IPS-18a (cell line): ENCODE measurements around the gene CBS.
"Not testable (repeated sequence)": the region's sequence is repeated elsewhere in the genome, so short reads cannot be mapped to it uniquely, and the experiment has no call there.

Experiments used
- H3K27ac ChIP-seq: one replicate; pipeline ENCODE4 v1.5.1; 2013; ENCODE audit warnings: low read length
- H3K27me3 ChIP-seq: one replicate; pipeline ENCODE4 v1.6.1; 2013; ENCODE audit warnings: mild to moderate bottlenecking, low read length; ENCODE audit not compliant: control insufficient read depth, insufficient read depth
- H3K36me3 ChIP-seq: one replicate; pipeline ENCODE4 v1.6.1; 2013; ENCODE audit warnings: low read depth, low read length; ENCODE audit not compliant: control insufficient read depth
- H3K4me1 ChIP-seq: one replicate; pipeline ENCODE4 v1.6.1; 2013; ENCODE audit warnings: low read depth, low read length; ENCODE audit not compliant: control insufficient read depth
- H3K4me3 ChIP-seq: one replicate; pipeline ENCODE4 v1.5.1; 2013; ENCODE audit warnings: low read length
- H3K9ac ChIP-seq: one replicate; pipeline ENCODE4 v1.6.1; 2013; ENCODE audit warnings: mild to moderate bottlenecking, low read length, moderate library complexity
- H3K9me3 ChIP-seq: one replicate; pipeline ENCODE4 v1.6.1; 2013; ENCODE audit warnings: low read depth, low read length; ENCODE audit not compliant: control insufficient read depth

CBS gene

DNA sequence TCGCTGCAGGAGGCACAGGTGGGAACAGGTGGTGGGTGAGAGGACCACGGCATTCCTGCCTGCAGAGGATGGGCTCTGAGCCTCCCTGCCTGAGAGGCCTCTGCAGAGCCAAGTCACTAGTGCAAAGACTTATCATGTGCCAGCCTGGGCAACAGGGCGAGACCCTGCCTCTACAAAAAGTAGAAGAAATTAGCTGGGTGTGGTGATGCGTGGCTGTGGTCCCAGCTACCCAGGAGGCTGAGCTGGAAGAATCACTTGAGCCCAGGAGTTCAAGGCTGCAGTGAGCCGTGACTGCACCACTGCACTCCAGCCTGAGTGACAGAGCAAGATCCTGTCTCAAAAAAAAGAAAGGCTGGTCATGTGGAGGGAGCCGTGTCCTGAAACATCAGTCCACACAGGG is 54.9 kb downstream of the CBS start:
- H3K9me3 ChIP-seq: no peaks in the 10 kb centered on the region
- H3K4me3 ChIP-seq: no peak overlapping the region
- H3K27me3 ChIP-seq: no peaks in the 10 kb centered on the region
- no peak overlapping the region for H3K9ac ChIP-seq
- H3K4me1 ChIP-seq: no peaks in the 10 kb centered on the region
- H3K27ac ChIP-seq: no peak overlapping the region
- peaks cover 26% of the 10 kb centered on the region for H3K36me3 ChIP-seq

DNA sequence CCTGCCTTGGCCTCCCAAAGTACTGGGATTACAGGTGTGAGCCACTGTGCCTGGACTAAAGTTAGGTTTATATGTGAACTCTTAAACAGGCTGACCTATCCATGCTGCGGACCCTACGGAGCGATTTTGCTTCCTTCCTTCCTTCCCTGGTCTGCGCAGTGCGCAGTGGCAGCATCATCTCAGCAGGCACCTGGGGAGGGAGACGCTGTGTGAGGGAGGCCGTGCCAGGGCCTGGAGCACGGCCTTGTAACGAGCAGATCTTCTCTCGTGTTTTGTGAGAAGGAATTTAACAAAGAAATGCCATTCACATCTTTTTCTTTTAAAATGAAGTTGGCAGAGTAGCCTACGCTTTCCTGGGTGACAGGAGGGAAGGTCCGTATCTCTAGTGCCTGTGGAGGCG is 55.5 kb downstream of the CBS start:
- no peaks in the 10 kb centered on the region for H3K4me1 ChIP-seq
- no peak overlapping the region for H3K4me3 ChIP-seq
- no peaks in the 10 kb centered on the region for H3K27me3 ChIP-seq
- no peaks in the 10 kb centered on the region for H3K9me3 ChIP-seq
- H3K36me3 ChIP-seq: peaks cover 24% of the 10 kb centered on the region
- no peak overlapping the region for H3K27ac ChIP-seq
- H3K9ac ChIP-seq: no peak overlapping the region

DNA sequence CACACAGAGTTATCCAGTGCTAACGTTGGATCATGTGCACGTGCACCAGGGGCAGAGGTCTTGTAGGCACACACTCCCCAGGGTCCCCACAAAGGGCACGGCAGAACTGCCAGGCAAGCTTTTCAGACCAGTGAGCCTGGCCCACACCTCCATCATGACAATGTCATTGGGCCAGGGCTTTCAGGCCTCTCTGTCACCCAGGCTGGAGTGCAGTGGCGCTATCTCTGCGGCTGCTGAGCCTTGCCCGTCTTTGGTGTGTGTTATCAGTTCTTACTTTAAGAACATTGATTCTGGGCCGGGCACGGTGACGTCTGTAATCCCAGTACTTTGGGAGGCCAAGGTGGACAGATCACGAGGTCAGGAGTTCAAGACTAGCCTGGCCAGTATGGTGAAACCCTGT is 57.1 kb downstream of the CBS start:
- Histone ChIP-seq H3K27me3 (no peaks in the 10 kb centered on the region), H3K4me1 (no peaks in the 10 kb centered on the region), H3K9me3 (no peaks in the 10 kb centered on the region), H3K4me3 (no peak overlapping the region), H3K27ac (no peak overlapping the region), H3K36me3 (peaks cover 26% of the 10 kb centered on the region), H3K9ac (no peak overlapping the region)

DNA sequence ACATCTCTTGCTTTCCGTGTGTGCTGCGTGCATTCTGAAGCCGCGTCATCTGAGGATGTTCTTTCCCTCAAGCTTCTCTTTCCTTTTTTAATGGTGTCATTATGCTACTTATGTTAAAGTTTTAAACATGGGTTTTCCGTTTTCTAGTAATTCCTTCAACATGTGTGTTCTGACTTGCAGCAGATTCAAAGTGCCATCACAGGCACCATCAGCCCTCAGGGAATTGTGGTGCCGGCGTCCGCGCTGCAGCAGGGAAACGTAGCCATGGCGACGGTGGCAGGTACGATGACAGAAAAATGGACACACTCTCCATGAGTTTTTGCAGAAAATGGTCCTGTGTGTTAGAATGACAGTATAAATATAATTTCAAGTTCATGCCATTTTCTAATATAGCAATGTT is 58.9 kb downstream of the CBS start:
- Histone ChIP-seq H3K9ac (no peak overlapping the region), H3K4me3 (no peak overlapping the region), H3K36me3 (peaks cover 36% of the 10 kb centered on the region), H3K27ac (no peak overlapping the region), H3K27me3 (no peaks in the 10 kb centered on the region), H3K9me3 (no peaks in the 10 kb centered on the region), H3K4me1 (no peaks in the 10 kb centered on the region)

DNA sequence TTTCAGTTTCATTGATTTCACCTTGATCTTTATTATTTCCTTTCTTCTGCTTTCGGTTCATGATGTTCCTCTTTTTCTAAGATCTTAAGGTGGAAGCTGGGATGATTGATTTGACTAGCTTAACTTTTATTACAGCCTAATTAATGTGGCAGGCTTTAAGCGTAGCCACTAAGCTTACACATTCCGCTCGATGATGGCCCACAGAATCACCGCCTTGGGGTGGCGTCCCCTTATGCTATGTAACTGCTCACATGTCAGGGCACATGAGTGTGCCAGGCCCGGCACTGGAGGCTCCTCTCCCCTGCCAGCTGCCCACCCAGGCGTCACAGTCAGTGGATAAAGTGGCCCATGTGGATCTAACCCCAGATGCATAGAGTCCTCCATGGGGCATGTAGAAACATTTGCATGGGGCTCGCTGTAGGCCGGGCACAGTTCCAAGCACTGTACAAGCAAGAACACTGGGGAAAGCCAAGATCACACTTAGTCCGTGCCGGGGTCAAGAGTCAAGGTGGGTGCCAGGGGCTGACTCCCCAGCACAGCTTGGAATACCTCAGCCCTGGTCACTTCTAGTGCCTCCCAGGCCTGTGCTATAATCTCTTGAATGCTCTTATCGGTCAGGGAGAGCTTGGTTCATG is 59.6 kb downstream of the CBS start:
- H3K9ac ChIP-seq: no peak overlapping the region
- H3K27me3 ChIP-seq: no peaks in the 10 kb centered on the region
- H3K4me3 ChIP-seq: no peak overlapping the region
- H3K9me3 ChIP-seq: no peaks in the 10 kb centered on the region
- H3K36me3 ChIP-seq: peaks cover 35% of the 10 kb centered on the region
- H3K4me1 ChIP-seq: no peaks in the 10 kb centered on the region
- H3K27ac ChIP-seq: no peak overlapping the region

DNA sequence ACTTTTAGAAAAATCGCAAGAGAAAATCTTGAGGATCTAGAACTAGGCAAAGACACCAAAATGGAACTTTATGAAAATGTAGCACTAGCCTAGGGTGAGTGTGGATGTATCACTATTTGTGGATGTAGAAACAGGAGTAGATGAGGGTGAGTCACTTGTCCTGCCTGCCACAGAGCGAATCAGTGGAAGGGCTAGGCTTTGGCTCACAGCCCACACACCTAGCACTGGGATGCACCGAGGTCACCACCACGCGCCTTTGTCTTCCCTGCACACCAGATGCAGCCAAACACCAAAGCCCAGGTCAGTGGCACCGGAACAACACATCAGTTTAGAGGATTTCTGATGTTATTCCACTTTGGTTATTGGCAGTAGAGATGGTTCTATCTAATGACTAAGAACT is 63.0 kb downstream of the CBS start:
- Histone ChIP-seq H3K9me3 (no peaks in the 10 kb centered on the region), H3K27me3 (no peaks in the 10 kb centered on the region), H3K27ac (no peak overlapping the region), H3K4me1 (no peaks in the 10 kb centered on the region), H3K4me3 (no peak overlapping the region), H3K9ac (no peak overlapping the region), H3K36me3 (peaks cover 41% of the 10 kb centered on the region)

DNA sequence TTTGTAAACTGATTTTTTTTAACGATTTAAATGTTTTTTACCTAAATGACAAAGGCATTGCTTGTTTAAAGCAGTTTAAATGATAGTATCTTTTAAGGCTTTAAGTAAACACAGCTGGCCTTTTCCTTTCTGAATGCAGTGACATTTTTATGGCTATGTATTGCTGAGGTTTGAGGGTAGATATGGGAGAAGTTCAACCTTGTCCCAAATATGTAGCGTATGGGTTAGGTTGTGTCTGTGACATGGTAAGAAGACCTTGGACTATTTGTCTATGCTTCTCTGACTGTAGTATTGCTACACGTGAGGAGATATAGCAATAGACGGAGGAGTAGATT is 68.8 kb downstream of the CBS start:
- no peak overlapping the region for H3K9ac ChIP-seq
- no peaks in the 10 kb centered on the region for H3K9me3 ChIP-seq
- H3K4me1 ChIP-seq: no peaks in the 10 kb centered on the region
- H3K4me3 ChIP-seq: no peak overlapping the region
- H3K27ac ChIP-seq: no peak overlapping the region
- H3K27me3 ChIP-seq: no peaks in the 10 kb centered on the region
- peaks cover 16% of the 10 kb centered on the region for H3K36me3 ChIP-seq

DNA sequence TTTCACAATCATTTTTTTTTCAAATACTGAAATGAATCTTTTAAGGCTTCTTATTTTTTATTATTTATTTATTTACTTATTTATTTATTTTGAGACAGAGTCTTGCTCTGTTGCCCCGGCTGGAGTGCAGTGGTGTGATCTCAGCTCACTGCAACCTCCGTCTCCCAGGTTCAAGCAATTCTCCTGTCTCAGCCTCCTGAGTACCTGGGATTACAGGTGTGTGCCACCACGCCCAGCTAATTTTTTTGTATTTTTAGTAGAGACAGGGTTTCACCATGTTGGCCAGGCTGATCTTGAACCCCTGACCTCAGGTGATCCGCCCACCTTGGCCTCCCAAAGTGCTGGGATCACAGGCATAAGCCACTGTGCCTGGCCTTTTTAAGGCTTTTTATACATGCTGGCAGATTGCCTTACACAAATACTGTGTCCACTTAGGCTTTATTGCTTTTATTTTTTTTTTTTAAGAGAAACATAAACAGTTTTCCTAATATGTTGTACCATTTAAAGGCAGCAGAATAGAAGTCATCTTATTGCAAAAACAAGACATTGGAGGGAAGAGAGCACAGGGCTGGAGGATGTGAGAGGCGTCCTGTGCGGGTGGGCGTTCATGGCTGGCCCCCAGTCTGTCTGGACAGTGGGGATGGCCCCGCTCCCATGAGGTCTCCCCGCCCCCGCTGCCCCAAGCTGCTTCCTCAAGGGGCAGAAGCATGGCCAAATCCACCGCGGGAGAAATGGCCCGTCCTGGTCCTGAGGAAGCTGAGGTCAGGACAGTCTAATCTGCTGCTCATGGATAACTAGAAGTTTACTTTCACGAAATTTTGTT is 69.4 kb downstream of the CBS start:
- H3K36me3 ChIP-seq, H3K9ac ChIP-seq, H3K27ac ChIP-seq, H3K9me3 ChIP-seq, H3K4me1 ChIP-seq, H3K27me3 ChIP-seq, H3K4me3 ChIP-seq: not testable (repeated sequence)

DNA sequence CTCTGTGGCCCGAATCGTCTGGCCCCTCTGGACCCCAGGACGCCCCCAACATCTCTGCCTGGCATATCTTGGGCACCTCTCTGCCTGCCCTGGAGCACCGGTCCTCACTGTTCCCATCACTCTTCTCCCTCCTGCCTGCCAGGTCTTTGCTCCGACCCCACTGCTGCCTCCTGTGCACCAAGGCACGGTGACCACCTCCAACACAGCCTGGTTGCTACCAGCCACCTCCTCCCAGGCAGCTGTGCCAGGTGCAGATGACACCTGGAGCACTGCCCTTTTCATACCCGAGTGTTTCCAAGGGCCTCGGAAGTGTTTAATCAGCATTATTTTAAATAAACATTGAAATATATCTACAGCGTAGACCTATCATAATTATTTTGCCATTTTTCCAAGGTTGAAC is 70.0 kb downstream of the CBS start:
- H3K27me3 ChIP-seq: no peaks in the 10 kb centered on the region
- peaks cover 9% of the 10 kb centered on the region for H3K36me3 ChIP-seq
- H3K27ac ChIP-seq: no peak overlapping the region
- H3K9me3 ChIP-seq: no peaks in the 10 kb centered on the region
- no peak overlapping the region for H3K9ac ChIP-seq
- no peak overlapping the region for H3K4me3 ChIP-seq
- no peaks in the 10 kb centered on the region for H3K4me1 ChIP-seq

DNA sequence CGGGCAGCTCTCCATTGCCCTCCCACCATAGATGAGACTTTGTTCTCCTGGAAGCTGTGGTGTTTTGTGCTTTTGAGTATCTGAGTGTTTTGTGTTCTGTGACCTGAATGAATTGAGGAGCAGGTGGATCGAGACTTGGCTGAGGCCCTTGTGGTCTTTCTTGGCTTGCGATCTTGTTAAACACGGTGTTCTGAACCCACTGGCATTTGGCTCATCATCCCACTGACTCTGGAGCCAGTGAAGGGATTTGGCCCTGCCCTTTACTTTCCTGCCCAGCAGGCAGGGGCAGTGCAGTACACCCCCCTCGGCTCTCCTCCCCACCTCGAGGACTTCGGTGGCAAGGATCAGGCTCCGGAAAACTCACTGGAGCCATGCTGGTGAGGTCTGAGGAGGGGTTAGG is 70.7 kb downstream of the CBS start:
- H3K4me1 ChIP-seq: no peaks in the 10 kb centered on the region
- H3K27me3 ChIP-seq: no peaks in the 10 kb centered on the region
- no peak overlapping the region for H3K9ac ChIP-seq
- H3K36me3 ChIP-seq: peaks cover 9% of the 10 kb centered on the region
- H3K27ac ChIP-seq: no peak overlapping the region
- H3K4me3 ChIP-seq: no peak overlapping the region
- H3K9me3 ChIP-seq: peaks cover 2% of the 10 kb centered on the region
